OCI-LY7 (cell line): ENCODE results near the gene AFF3. TPM values are rescaled to one million over a fixed set of nuclear protein-coding genes. Genes with fewer than 3 reads are reported as not detected.

Source experiments
- Bru-seq: library from RNA; stranded (reverse); fragments of 400-500 nt; gene quantifications from one replicate; lab custom pipeline; 2021; lab: Mats Ljungman, UMichigan
- BruChase-seq, 2 experiments: library from RNA; stranded (reverse); fragments of 400-500 nt; gene quantifications; one replicate each; lab custom pipeline; 2021; lab: Mats Ljungman, UMichigan
- BruUV-seq: library from RNA; stranded (reverse); fragments of 400-500 nt; replicated peaks from 2 replicates; lab custom pipeline; 2021; lab: Mats Ljungman, UMichigan
- CTCF ChIA-PET: fragments of 300-600 bp; sonication (Branson Sonifier 250); formaldehyde crosslinking; loops from one replicate; lab custom pipeline; 2022; ENCODE audit warnings: antibody characterized with exemption; ENCODE audit not compliant: unreplicated experiment; lab: Charles Lee
- POLR2A ChIA-PET: fragments of 300-600 bp; sonication (Branson Sonifier 250); formaldehyde crosslinking; loops from one replicate; lab custom pipeline; 2022; ENCODE audit warnings: antibody characterized with exemption; lab: Charles Lee
- DNase-seq: peaks from one replicate; pipeline ENCODE4 v3.0.0-alpha.2; 2015; ENCODE audit warnings: low spot score
- H2AFZ ChIP-seq: fragments of 200-600 bp; sonication (generic), shearing (Covaris generic); 2 replicates; pipeline ENCODE4 v1.6.1; 2014; ENCODE audit warnings: mild to moderate bottlenecking, antibody characterized with exemption, low read length, moderate library complexity
- H3K27ac ChIP-seq: fragments of 200-600 bp; sonication (generic); 2 replicates; pipeline ENCODE4 v1.5.1; 2014; ENCODE audit warnings: mixed run types, low read depth, mild to moderate bottlenecking, moderate library complexity, low read length, inconsistent platforms; ENCODE audit not compliant: poor library complexity, severe bottlenecking
- H3K36me3 ChIP-seq: fragments of 200-600 bp; sonication (generic); 2 replicates; pipeline ENCODE4 v1.6.1; 2014; ENCODE audit warnings: mild to moderate bottlenecking, antibody characterized with exemption, low read length, moderate library complexity, mixed read lengths; ENCODE audit not compliant: insufficient read depth
- H3K4me1 ChIP-seq: fragments of 200-600 bp; sonication (generic); 2 replicates; pipeline ENCODE4 v1.5.1; 2014; ENCODE audit warnings: mild to moderate bottlenecking, low read length; ENCODE audit not compliant: insufficient read depth, poor library complexity, severe bottlenecking
- H3K4me2 ChIP-seq: fragments of 200-600 bp; sonication (generic); 2 replicates; pipeline ENCODE4 v1.6.1; 2014; ENCODE audit warnings: mild to moderate bottlenecking, low read length
- H3K4me3 ChIP-seq: fragments of 200-600 bp; sonication (generic); 2 replicates; pipeline ENCODE4 v1.5.1; 2014; ENCODE audit warnings: mild to moderate bottlenecking, low read depth, low read length; ENCODE audit not compliant: poor library complexity, severe bottlenecking
- H3K79me2 ChIP-seq: fragments of 200-600 bp; sonication (generic); 2 replicates; pipeline ENCODE4 v1.6.1; 2016; ENCODE audit warnings: low read depth, mild to moderate bottlenecking, low read length, moderate library complexity, mixed read lengths; ENCODE audit not compliant: insufficient read depth
- H3K9me2 ChIP-seq: fragments of 200-600 bp; sonication (generic); 2 replicates; pipeline ENCODE4 v1.6.1; 2016; ENCODE audit warnings: mild to moderate bottlenecking, low read length, mixed read lengths; ENCODE audit not compliant: insufficient read depth
- H3K9me3 ChIP-seq: fragments of 200-600 bp; sonication (generic); 2 replicates; pipeline ENCODE4 v1.6.1; 2014; ENCODE audit warnings: mild to moderate bottlenecking, mixed run types, low read length, mixed read lengths
- H4K20me1 ChIP-seq: fragments of 200-600 bp; sonication (generic); 2 replicates; pipeline ENCODE4 v1.6.1; 2014; ENCODE audit warnings: mild to moderate bottlenecking, antibody characterized with exemption, low read length, moderate library complexity, mixed read lengths; ENCODE audit not compliant: insufficient read depth
- EZH2phosphoT487 ChIP-seq: fragments of 200-600 bp; sonication (generic); IDR thresholded peaks from 2 replicates; pipeline ENCODE4 v1.6.1; 2018; ENCODE audit warnings: low read depth, borderline replicate concordance, mild to moderate bottlenecking, mixed run types, antibody characterized with exemption, low read length, moderate library complexity, mixed read lengths
- intact Hi-C: fragments of 100-400 bp; cut with micrococcal nuclease; formaldehyde crosslinking; loops from one replicate; pipeline ENCODE4 v1.10.0; 2022; ENCODE audit not compliant: unreplicated experiment
- long read RNA-seq: library from polyadenylated mRNA; stranded (forward); transcript quantifications from one replicate; pipeline ENCODE4 v2.0.0, GENCODE V29; 2022
- total RNA-seq, 2 experiments: library from RNA; depleted of rRNA in 1 of 2; stranded (reverse); fragments of >200 nt in 1 of 2; shearing (Covaris generic) in 1 of 2; gene quantifications; 2 replicates each; pipeline ENCODE4 v1.2.3, GENCODE V29; 2014 to 2022
- TF ChIP-seq, protein P1 (sequence below): fragments of 200-600 bp; sonication (generic); conservative IDR thresholded peaks from 2 replicates; pipeline ENCODE4 v1.5.1; 2014; ENCODE audit warnings: mild to moderate bottlenecking, antibody characterized with exemption, low read length, moderate library complexity, mixed read lengths

Gene AFF3, protein sequence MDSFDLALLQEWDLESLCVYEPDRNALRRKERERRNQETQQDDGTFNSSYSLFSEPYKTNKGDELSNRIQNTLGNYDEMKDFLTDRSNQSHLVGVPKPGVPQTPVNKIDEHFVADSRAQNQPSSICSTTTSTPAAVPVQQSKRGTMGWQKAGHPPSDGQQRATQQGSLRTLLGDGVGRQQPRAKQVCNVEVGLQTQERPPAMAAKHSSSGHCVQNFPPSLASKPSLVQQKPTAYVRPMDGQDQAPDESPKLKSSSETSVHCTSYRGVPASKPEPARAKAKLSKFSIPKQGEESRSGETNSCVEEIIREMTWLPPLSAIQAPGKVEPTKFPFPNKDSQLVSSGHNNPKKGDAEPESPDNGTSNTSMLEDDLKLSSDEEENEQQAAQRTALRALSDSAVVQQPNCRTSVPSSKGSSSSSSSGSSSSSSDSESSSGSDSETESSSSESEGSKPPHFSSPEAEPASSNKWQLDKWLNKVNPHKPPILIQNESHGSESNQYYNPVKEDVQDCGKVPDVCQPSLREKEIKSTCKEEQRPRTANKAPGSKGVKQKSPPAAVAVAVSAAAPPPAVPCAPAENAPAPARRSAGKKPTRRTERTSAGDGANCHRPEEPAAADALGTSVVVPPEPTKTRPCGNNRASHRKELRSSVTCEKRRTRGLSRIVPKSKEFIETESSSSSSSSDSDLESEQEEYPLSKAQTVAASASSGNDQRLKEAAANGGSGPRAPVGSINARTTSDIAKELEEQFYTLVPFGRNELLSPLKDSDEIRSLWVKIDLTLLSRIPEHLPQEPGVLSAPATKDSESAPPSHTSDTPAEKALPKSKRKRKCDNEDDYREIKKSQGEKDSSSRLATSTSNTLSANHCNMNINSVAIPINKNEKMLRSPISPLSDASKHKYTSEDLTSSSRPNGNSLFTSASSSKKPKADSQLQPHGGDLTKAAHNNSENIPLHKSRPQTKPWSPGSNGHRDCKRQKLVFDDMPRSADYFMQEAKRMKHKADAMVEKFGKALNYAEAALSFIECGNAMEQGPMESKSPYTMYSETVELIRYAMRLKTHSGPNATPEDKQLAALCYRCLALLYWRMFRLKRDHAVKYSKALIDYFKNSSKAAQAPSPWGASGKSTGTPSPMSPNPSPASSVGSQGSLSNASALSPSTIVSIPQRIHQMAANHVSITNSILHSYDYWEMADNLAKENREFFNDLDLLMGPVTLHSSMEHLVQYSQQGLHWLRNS (N-terminal part only)
- total RNA-seq (2014; rRNA removed; shearing (Covaris generic)) (133 and 162 TPM in 2 replicates), total RNA-seq (2022) (131 and 162 TPM in 2 replicates), Bru-seq, nascent RNA (percentile 94 among the genes with signal in this experiment), BruChase-seq, experiment 1, labeled RNA remaining after a 6-hour chase (percentile 95 among the genes with signal in this experiment), BruChase-seq, experiment 2, labeled RNA remaining after a 2-hour chase (percentile 93 among the genes with signal in this experiment)
- long read RNA-seq, partial matches to known transcripts = 16 of 110 reads
- long read RNA-seq, other reads (novel, unspliced or antisense) = 94 of 110 reads

DNA sequence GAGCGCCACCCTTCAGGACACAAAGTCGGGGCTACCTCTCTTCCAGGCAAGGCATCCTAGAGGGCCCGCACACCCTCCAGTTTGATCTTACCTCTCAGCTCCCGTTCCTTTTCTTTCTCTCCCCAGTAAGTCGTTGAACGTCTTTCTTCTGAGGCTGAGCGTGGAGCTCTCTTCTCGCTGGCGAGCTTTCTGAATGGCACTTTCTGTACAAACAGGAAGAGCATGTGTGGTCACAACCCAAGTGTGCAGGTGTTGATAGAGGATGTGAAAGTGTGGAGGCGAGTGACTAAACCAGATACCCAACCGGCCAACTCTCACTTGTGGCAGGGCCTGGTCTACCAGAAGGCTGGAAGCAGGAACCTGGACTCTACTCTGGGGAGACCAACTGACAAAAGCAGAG is at the start of gene AFF3:
Gene AFF3, minus strand, starts transcription at position 198 of the 400 bp plus-strand sequence. CDS start 38,136 bp downstream, outside the sequence.
- Histone ChIP-seq H3K4me1 (peaks cover 51% of the 10 kb centered on the region), H3K27ac (peak within 1 kb of the TSS; percentile 98), H3K4me3 (peak within 1 kb of the TSS; percentile 91), H3K36me3 (peaks cover 48% of the 10 kb centered on the region), H2AFZ (no peak within 1 kb of the TSS; the same call in 1 of the 2 replicates), H3K79me2 (peaks cover 49% of the 10 kb centered on the region), H4K20me1 (peaks cover 19% of the 10 kb centered on the region), H3K9me3 (no peaks in the 10 kb centered on the region), H3K4me2 (peak within 1 kb of the TSS; percentile 98), H3K9me2 (no peaks in the 10 kb centered on the region)
- TF ChIP-seq EZH2phosphoT487 = no peak
- TF ChIP-seq, protein P1, sequence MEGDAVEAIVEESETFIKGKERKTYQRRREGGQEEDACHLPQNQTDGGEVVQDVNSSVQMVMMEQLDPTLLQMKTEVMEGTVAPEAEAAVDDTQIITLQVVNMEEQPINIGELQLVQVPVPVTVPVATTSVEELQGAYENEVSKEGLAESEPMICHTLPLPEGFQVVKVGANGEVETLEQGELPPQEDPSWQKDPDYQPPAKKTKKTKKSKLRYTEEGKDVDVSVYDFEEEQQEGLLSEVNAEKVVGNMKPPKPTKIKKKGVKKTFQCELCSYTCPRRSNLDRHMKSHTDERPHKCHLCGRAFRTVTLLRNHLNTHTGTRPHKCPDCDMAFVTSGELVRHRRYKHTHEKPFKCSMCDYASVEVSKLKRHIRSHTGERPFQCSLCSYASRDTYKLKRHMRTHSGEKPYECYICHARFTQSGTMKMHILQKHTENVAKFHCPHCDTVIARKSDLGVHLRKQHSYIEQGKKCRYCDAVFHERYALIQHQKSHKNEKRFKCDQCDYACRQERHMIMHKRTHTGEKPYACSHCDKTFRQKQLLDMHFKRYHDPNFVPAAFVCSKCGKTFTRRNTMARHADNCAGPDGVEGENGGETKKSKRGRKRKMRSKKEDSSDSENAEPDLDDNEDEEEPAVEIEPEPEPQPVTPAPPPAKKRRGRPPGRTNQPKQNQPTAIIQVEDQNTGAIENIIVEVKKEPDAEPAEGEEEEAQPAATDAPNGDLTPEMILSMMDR = peak; percentile 17; the same call in 1 of the 2 replicates
- DNase-seq = peak; percentile 99
- CTCF ChIA-PET = interaction anchor here (0.5 to 1.4 kb wide), 6 partner anchors 8 to 405 kb away, joined by 3 to 5 read pairs (median 4); no protein-coding TSS in a partner anchor
- POLR2A ChIA-PET = interaction anchor here (0.5 to 4.6 kb wide), 10 partner anchors 8 to 315 kb away, joined by 3 to 29 read pairs (median 8); no protein-coding TSS in a partner anchor
- no TSS peak for BruUV-seq
- intact Hi-C loops = loop anchor here (1.0 to 10.0 kb wide), 4 partner anchors 28 to 422 kb away; partner anchors contain the start of gene PDCL3

DNA sequence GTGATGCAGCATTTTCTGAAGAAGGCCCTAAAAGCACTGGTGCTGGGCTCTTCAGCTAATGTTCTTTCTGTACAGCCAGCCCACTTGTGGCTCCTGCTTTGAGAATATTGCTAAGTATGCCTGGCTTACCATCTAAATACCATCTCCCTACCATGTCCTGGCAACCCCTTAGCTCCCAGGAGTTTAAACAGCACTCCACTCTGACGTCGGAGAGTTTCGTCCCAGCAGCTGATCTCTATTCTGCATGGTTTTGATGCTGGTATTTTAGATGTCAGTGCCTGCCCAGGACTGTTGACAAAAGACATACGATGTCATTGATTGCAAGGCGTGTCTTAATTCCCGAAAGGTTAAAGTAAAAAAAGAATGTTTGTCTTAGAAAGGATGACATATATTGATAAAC is 47.0 kb upstream of the AFF3 start:
- intact Hi-C loops = loop anchor here (5.0 kb wide), 1 partner anchor 33 kb away; no protein-coding TSS in a partner anchor
- ChIA-PET CTCF (no interaction called here), POLR2A (interaction anchor here (0.5 kb wide), 1 partner anchor 153 kb away, joined by 3 read pairs; no protein-coding TSS in a partner anchor)
- Histone ChIP-seq H3K4me1 (no peaks in the 10 kb centered on the region), H2AFZ (no peak overlapping the region), H3K9me2 (no peaks in the 10 kb centered on the region), H3K27ac (no peak overlapping the region), H3K36me3 (no peaks in the 10 kb centered on the region), H3K4me2 (no peak overlapping the region), H4K20me1 (no peaks in the 10 kb centered on the region), H3K79me2 (no peaks in the 10 kb centered on the region), H3K9me3 (no peaks in the 10 kb centered on the region), H3K4me3 (no peak overlapping the region)
- no peak for DNase-seq
- BruUV-seq = no TSS peak
- TF ChIP-seq EZH2phosphoT487 = no peak
- TF ChIP-seq, protein P1 = no peak
